ENCODE measurements around the gene LYPD6B.

GRCh38 chr2:149093579-149093978 lies 55.1 kb downstream of the LYPD6B start:
- TF ChIP-seq NFIC (IDR thresholded peaks at IDR 0.05) = no peak
- TF ChIP-seq TEAD4 (IDR thresholded peaks at IDR 0.05) = no peak
- no peak for TF ChIP-seq EP300 (IDR thresholded peaks at IDR 0.05; ENCODE audit: borderline replicate concordance)
- no peak for TF ChIP-seq RAD21 (IDR thresholded peaks at IDR 0.05; ENCODE audit: low read depth)
- TF ChIP-seq YY1 (IDR thresholded peaks at IDR 0.05; ENCODE audit: low read depth) = no peak
- no peak for TF ChIP-seq MAX (IDR thresholded peaks at IDR 0.05)
- no peak for TF ChIP-seq ZBTB7A (IDR thresholded peaks at IDR 0.05; ENCODE audit: low read depth)
- TF ChIP-seq TCF12 (IDR thresholded peaks at IDR 0.05; ENCODE audit: low read depth) = no peak
- TF ChIP-seq CEBPB (IDR thresholded peaks at IDR 0.05) = no peak

All from Ishikawa (cell line).